AG04450 (cell line): Measurements from ENCODE around the gene CDKAL1. TPM values are rescaled to one million over a fixed set of nuclear protein-coding genes. Genes with fewer than 3 reads are reported as not detected.
A peak's percentile ranks its signal among the peaks of the same experiment; 100 is the strongest.

ENCODE experiments used
- CTCF ChIA-PET: fragments of 300-600, 350-600 bp; formaldehyde crosslinking; extraction: SDS; loops from one replicate; lab custom pipeline; 2022; ENCODE audit warnings: antibody characterized with exemption, inconsistent platforms; lab: Charles Lee
- POLR2A ChIA-PET: fragments of 350-600 bp; formaldehyde crosslinking; extraction: SDS; loops from one replicate; lab custom pipeline; 2021; ENCODE audit warnings: antibody characterized with exemption, inconsistent platforms; lab: Yijun Ruan, JAX
- DNase-seq: peaks from one replicate; pipeline ENCODE4 v3.0.0-alpha.2; 2011; ENCODE audit warnings: low read depth, low spot score
- H3K27ac ChIP-seq: one replicate; pipeline ENCODE4 v1.5.1; 2012; ENCODE audit warnings: low read depth, low read length, control low read depth
- H3K27me3 ChIP-seq: one replicate; pipeline ENCODE4 v1.6.0; 2012; ENCODE audit warnings: low read length; ENCODE audit not compliant: control insufficient read depth, insufficient read depth
- H3K4me3 ChIP-seq: 2 replicates; pipeline ENCODE4 v1.5.1; 2011; ENCODE audit warnings: mild to moderate bottlenecking, low read depth, low read length, control low read depth
- H3K9me3 ChIP-seq: 2 replicates; pipeline ENCODE4 v1.5.1; 2012; ENCODE audit warnings: low read length; ENCODE audit not compliant: control insufficient read depth, insufficient read depth
- polyA plus RNA-seq: library from polyadenylated mRNA; depleted of rRNA; stranded (reverse); fragments of >200 nt; gene quantifications from 2 replicates; pipeline ENCODE4 v1.2.3, GENCODE V29; 2011
- TF ChIP-seq, protein P1 (sequence below): IDR thresholded peaks from 2 replicates; pipeline ENCODE4 v1.5.1; 2011; ENCODE audit warnings: low read depth, low read length, control low read depth, inconsistent platforms

The CDKAL1 gene
- polyA plus RNA-seq, 1 experiment, result 9.2 TPM

GRCh38 chr6:20877008-20877937, 343.0 kb downstream of the CDKAL1 start:
- Histone ChIP-seq H3K27me3 (no peaks in the 10 kb centered on the region), H3K4me3 (no peak overlapping the region), H3K9me3 (no peaks in the 10 kb centered on the region), H3K27ac (peak overlapping the region; percentile 86)
- peak; percentile 76 for DNase-seq
- TF ChIP-seq, protein P1, sequence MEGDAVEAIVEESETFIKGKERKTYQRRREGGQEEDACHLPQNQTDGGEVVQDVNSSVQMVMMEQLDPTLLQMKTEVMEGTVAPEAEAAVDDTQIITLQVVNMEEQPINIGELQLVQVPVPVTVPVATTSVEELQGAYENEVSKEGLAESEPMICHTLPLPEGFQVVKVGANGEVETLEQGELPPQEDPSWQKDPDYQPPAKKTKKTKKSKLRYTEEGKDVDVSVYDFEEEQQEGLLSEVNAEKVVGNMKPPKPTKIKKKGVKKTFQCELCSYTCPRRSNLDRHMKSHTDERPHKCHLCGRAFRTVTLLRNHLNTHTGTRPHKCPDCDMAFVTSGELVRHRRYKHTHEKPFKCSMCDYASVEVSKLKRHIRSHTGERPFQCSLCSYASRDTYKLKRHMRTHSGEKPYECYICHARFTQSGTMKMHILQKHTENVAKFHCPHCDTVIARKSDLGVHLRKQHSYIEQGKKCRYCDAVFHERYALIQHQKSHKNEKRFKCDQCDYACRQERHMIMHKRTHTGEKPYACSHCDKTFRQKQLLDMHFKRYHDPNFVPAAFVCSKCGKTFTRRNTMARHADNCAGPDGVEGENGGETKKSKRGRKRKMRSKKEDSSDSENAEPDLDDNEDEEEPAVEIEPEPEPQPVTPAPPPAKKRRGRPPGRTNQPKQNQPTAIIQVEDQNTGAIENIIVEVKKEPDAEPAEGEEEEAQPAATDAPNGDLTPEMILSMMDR, result no peak
- ChIA-PET CTCF (interaction anchor here (1.1 to 2.6 kb wide), 2 partner anchors 313 to 711 kb away, joined by 3 to 28 read pairs; no protein-coding TSS in a partner anchor), POLR2A (interaction anchor here (1.4 to 2.6 kb wide), 3 partner anchors 101 to 716 kb away, joined by 4 to 14 read pairs (median 4); partner anchors contain the start of gene SOX4)

DNA sequence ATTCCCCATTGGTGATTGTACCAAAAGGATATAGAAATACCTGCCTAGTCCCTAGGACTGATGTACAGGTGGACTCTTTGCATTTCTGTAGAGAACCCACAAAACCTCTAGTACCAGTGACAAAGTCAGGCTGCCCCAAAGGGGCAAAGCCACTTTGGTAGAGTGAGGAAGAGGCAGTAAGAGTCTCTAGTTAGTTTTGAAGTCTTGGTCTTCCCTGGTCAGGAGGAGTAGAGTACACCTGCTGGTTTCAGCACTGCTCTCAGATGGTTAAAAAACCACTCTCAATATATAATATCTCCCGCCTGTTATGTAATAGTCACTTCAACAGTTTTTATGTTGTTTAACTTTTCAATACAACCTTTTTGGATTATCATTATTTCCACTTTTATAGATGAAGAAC, 344.9 kb downstream of the CDKAL1 start:
- ChIA-PET CTCF (no interaction called here), POLR2A (no interaction called here)
- TF ChIP-seq, protein P1, result no peak
- Histone ChIP-seq H3K4me3 (no peak overlapping the region), H3K9me3 (no peaks in the 10 kb centered on the region), H3K27me3 (no peaks in the 10 kb centered on the region), H3K27ac (no peak overlapping the region)
- no peak for DNase-seq

DNA sequence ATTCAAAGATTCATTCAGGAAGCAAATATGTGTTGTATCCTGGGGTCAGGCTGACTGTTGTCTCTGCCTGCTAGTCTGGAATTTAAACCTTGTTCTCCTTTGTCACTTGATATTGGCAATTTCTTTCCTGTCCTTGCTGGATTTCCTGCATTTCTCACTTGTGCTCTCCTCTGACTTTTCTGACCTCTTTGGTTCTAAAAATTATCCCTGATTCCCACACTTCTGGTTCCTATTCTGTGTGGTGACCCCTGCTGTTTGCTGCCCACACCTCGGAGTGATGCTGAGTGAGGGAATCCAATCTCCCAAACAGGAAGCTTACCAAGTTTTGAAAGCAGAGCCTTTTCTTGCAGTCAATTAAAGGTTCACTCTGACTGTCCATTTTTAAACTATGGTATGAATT, 345.3 kb downstream of the CDKAL1 start:
- CTCF ChIA-PET, result no interaction called here

DNA sequence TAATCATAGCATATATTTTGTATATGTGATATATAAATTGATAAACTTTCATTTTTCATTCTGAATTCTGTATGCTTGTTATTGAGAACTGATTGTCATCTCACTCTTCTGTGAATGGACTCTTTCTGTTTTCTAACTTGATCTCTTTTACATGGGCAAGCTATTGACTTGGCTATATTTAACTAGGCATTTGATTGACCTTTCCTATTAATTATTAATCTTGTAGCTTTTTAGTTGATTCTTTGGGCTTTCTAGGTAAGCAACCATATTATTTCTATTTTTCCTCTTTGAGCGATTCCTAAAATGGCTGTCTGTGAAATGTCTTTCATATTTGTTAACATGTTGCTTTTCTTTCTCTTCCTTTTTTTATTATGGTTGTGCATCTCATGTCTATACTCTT, 347.1 kb downstream of the CDKAL1 start:
- no peak overlapping the region for H3K27ac ChIP-seq
- CTCF ChIA-PET, result interaction anchor here (1.2 kb wide), 1 partner anchor 11 kb away, joined by 7 read pairs; no protein-coding TSS in a partner anchor

More for the DNA sequence above, 345.3 kb downstream of the CDKAL1 start:
- POLR2A ChIA-PET, result no interaction called here
- no peak overlapping the region for H3K4me3 ChIP-seq
- H3K27me3 ChIP-seq, result no peaks in the 10 kb centered on the region
- DNase-seq, result no peak
- no peak overlapping the region for H3K27ac ChIP-seq
- no peaks in the 10 kb centered on the region for H3K9me3 ChIP-seq
- TF ChIP-seq, protein P1, result no peak

More for the DNA sequence above, 347.1 kb downstream of the CDKAL1 start:
- no peak overlapping the region for H3K4me3 ChIP-seq
- TF ChIP-seq, protein P1, result no peak
- H3K9me3 ChIP-seq, result no peaks in the 10 kb centered on the region
- H3K27me3 ChIP-seq, result no peaks in the 10 kb centered on the region
- no peak for DNase-seq
- POLR2A ChIA-PET, result no interaction called here
